HEK293T (cell line): ENCODE results near the gene YEATS4.

ENCODE experiments used
- CTCF ChIA-PET: fragments of 350-600 bp; formaldehyde crosslinking; extraction: SDS; loops from one replicate; lab custom pipeline; 2021; ENCODE audit warnings: antibody characterized with exemption, inconsistent platforms; lab: Yijun Ruan, JAX
- POLR2A ChIA-PET: fragments of 350-600 bp; formaldehyde crosslinking; extraction: SDS; loops from one replicate; lab custom pipeline; 2020; ENCODE audit warnings: antibody characterized with exemption, inconsistent platforms; lab: Yijun Ruan, JAX
- DNase-seq: peaks from one replicate; pipeline ENCODE4 v3.0.0; 2012; ENCODE audit warnings: mixed read lengths; ENCODE audit errors: extremely low spot score
- ARNT ChIP-seq: fragments of 450-650 bp; IDR thresholded peaks from 2 replicates; pipeline ENCODE4 v1.6.1; 2017; ENCODE audit warnings: mild to moderate bottlenecking
- CTBP1 ChIP-seq: fragments of 450-650 bp; IDR thresholded peaks from 2 replicates; pipeline ENCODE4 v1.6.1; 2016; ENCODE audit warnings: borderline replicate concordance
- ELF4 ChIP-seq: fragments of 450-650 bp; IDR thresholded peaks from 2 replicates; pipeline ENCODE4 v1.6.1; 2017; ENCODE audit warnings: antibody characterized with exemption
- FOXA1 ChIP-seq: fragments of 450-650 bp; IDR thresholded peaks from 2 replicates; pipeline ENCODE4 v1.6.1; 2016; ENCODE audit warnings: mild to moderate bottlenecking
- FOXK2 ChIP-seq: fragments of 450-650 bp; IDR thresholded peaks from 2 replicates; pipeline ENCODE4 v1.6.1; 2016; ENCODE audit warnings: mild to moderate bottlenecking
- FOXM1 ChIP-seq: fragments of 450-650 bp; IDR thresholded peaks from 2 replicates; pipeline ENCODE4 v1.6.1; 2017; ENCODE audit warnings: mild to moderate bottlenecking, borderline replicate concordance
- HDGF ChIP-seq: fragments of 450-650 bp; IDR thresholded peaks from 2 replicates; pipeline ENCODE4 v1.6.1; 2017; ENCODE audit warnings: antibody characterized with exemption, borderline replicate concordance
- L3MBTL2 ChIP-seq: fragments of 450-650 bp; conservative IDR thresholded peaks from 2 replicates; pipeline ENCODE4 v1.6.1; 2016; ENCODE audit warnings: mild to moderate bottlenecking
- LEF1 ChIP-seq: fragments of 450-650 bp; IDR thresholded peaks from 2 replicates; pipeline ENCODE4 v1.6.1; 2017; ENCODE audit warnings: mild to moderate bottlenecking, borderline replicate concordance
- NFRKB ChIP-seq: fragments of 450-650 bp; IDR thresholded peaks from 2 replicates; pipeline ENCODE4 v1.6.1; 2016; ENCODE audit warnings: mild to moderate bottlenecking, moderate library complexity
- PKNOX1 ChIP-seq: fragments of 450-650 bp; IDR thresholded peaks from 2 replicates; pipeline ENCODE4 v1.6.1; 2016
- SP1 ChIP-seq: fragments of 450-650 bp; IDR thresholded peaks from 2 replicates; pipeline ENCODE4 v1.6.1; 2017
- SUZ12 ChIP-seq: fragments of 450-650 bp; IDR thresholded peaks from 2 replicates; pipeline ENCODE4 v1.6.1; 2016; ENCODE audit warnings: mild to moderate bottlenecking
- TARDBP ChIP-seq: fragments of 450-650 bp; IDR thresholded peaks from 2 replicates; pipeline ENCODE4 v1.6.1; 2016
- ZNF384 ChIP-seq: fragments of 450-650 bp; IDR thresholded peaks from 2 replicates; pipeline ENCODE4 v1.6.1; 2016

The YEATS4 gene

GRCh38 chr12:69343885-69344612 is 15.5 kb upstream of the YEATS4 start:
- ChIA-PET CTCF (no interaction called here), POLR2A (no interaction called here)
- TF ChIP-seq TARDBP (no peak), ELF4 (no peak), PKNOX1 (no peak), SUZ12 (no peak), LEF1 (no peak), NFRKB (no peak)
- no peak for DNase-seq

GRCh38 chr12:69345077-69345476 is 14.5 kb upstream of the YEATS4 start:
- TF ChIP-seq PKNOX1 (no peak), ARNT (no peak), FOXA1 (no peak), SUZ12 (no peak), FOXK2 (no peak), LEF1 (no peak), HDGF (no peak), ZNF384 (no peak), ELF4 (no peak), NFRKB (no peak), FOXM1 (no peak), L3MBTL2 (no peak), SP1 (no peak), TARDBP (no peak)
- CTCF ChIA-PET: no interaction called here
- POLR2A ChIA-PET: no interaction called here
- no peak for DNase-seq

GRCh38 chr12:69345742-69346141 is 13.8 kb upstream of the YEATS4 start:
- no peak for DNase-seq
- ChIA-PET POLR2A (no interaction called here), CTCF (no interaction called here)
- TF ChIP-seq ELF4 (no peak), ZNF384 (no peak), TARDBP (no peak), PKNOX1 (no peak), LEF1 (no peak), SP1 (no peak)

GRCh38 chr12:69348162-69348938 is 11.2 kb upstream of the YEATS4 start, which contains the start of gene LYZ:
Gene LYZ (plus strand): TSS chr12:69348381. CDS start chr12:69348409, 28 bp downstream.
- ChIA-PET POLR2A (no interaction called here), CTCF (no interaction called here)
- no peak for DNase-seq
- TF ChIP-seq FOXA1 (no peak), ARNT (no peak), LEF1 (no peak), ELF4 (no peak), HDGF (no peak), PKNOX1 (no peak), NFRKB (no peak), SP1 (no peak), CTBP1 (no peak)

GRCh38 chr12:69350002-69350626 is 9.4 kb upstream of the YEATS4 start:
- ChIA-PET CTCF (interaction anchor here (0.8 kb wide), 1 partner anchor 8 kb away, joined by 3 read pairs; no protein-coding TSS in a partner anchor), POLR2A (interaction anchor here (1.0 kb wide), 1 partner anchor 8 kb away, joined by 3 read pairs; no protein-coding TSS in a partner anchor)
- no peak for DNase-seq
- no peak for TF ChIP-seq ARNT
- no peak for TF ChIP-seq L3MBTL2
- no peak for TF ChIP-seq CTBP1
- no peak for TF ChIP-seq TARDBP
- TF ChIP-seq LEF1: no peak
- no peak for TF ChIP-seq HDGF

- POLR2A ChIA-PET: no interaction called here
Measured at GRCh38 chr12:69350777-69351176, 8.8 kb upstream of the YEATS4 start.

More at GRCh38 chr12:69350777-69351176, 8.8 kb upstream of the YEATS4 start:
- CTCF ChIA-PET: no interaction called here
- DNase-seq: no peak
- TF ChIP-seq ZNF384: no peak
